Activated CD4-positive, CD25-positive, alpha-beta regulatory T cell treated with anti-CD3 and anti-CD28 coated beads, Interleukin-2, amount 50 U/mL, for 24 hours (primary cell): ENCODE data around the gene OPN3.
A peak's percentile ranks its signal among the peaks of the same experiment; 100 is the strongest.

Experiments used
- ATAC-seq, 2 donors: fragments of 150-1000 bp; cut with Tn5 transposase; one replicate each; pipeline ENCODE4 v1.10.0; 2021; ENCODE audit warnings: mild to moderate bottlenecking in 1 of 2, moderate library complexity in 1 of 2

Gene OPN3

GRCh38 chr1:241586905-241587512 is 53.2 kb downstream of the OPN3 start:
- no peak for ATAC-seq

- ATAC-seq: no peak
Measured at GRCh38 chr1:241582921-241583321, 57.2 kb downstream of the OPN3 start.

DNA sequence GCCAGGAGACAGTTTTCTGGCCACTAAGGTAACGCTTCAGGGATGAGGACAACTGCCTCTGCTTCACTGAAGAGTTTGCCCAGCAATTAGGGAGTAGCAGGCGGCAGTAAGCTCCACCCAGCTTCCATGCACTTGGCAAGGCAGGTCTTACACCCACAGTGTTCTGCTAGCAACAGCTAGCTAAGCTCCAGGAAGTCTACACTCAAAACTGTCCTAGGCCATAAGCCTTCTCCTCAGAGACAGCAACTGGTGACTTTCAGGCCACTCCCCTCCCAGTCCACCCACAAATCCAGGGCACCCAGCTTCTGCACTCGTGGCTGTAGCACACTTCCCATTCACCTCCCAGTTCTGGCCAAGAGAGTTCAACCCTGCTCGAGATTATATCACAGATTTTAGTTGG is 60.7 kb downstream of the OPN3 start:
- ATAC-seq: no peak

- ATAC-seq: no peak
Measured at GRCh38 chr1:241574154-241574553, 66.0 kb downstream of the OPN3 start.

- no peak for ATAC-seq
Measured at GRCh38 chr1:241569848-241570247, 70.3 kb downstream of the OPN3 start.

GRCh38 chr1:241560849-241561187 is 79.4 kb downstream of the OPN3 start:
- ATAC-seq: no peak

- ATAC-seq: no peak
Measured at GRCh38 chr1:241560146-241560848, 79.9 kb downstream of the OPN3 start.

DNA sequence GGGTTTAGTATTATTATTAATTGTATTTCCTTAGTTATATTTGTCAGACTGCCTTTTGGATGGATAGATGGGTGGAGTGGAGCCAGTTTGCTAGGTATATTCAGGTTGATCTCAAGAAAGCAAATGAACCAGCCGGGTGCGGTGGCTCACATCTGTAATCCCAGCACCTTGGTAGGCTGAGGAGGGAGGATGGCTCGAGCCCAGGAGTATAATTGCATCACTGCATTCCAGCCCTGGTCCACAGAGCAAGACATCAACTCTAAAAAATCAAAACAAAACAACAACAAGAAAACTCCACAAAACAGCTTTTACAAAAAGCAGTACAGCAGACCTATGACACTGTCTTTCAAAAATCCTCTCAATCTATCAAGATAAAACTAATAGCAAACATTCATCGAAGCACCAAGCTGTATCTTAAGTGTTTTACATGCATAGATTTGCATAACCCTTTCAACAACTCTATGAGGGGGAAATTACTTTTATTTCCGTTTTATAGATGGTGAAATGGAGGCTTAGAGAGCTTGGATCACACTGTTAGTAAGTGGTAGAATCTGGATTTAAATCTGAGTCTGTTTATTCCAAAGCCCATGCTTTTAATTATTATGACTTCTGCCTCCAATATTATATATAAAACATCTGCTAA is 82.5 kb downstream of the OPN3 start:
- ATAC-seq: no peak

GRCh38 chr1:241557031-241557430 is 83.1 kb downstream of the OPN3 start:
- no peak for ATAC-seq

DNA sequence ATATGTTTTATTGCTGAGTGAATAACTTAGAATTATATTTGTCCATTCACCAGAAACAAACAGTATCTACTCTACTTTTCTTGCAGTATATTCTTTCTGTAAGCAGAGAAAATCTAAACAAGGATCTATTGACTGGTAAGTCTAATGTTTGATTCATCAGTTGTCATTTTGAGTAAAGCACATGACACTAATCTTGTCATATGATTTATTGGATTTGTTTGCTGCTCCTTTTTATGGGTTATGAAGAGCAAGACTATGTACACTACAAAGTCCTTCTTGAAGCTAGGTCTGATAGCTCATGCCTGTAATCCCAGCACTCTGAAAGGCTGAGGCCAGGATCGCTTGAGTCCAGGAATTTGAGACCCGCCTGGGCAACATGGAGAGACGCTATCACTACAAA is 84.6 kb downstream of the OPN3 start:
- no peak for ATAC-seq

- no peak for ATAC-seq
Measured at GRCh38 chr1:241553886-241554592, 86.1 kb downstream of the OPN3 start.

DNA sequence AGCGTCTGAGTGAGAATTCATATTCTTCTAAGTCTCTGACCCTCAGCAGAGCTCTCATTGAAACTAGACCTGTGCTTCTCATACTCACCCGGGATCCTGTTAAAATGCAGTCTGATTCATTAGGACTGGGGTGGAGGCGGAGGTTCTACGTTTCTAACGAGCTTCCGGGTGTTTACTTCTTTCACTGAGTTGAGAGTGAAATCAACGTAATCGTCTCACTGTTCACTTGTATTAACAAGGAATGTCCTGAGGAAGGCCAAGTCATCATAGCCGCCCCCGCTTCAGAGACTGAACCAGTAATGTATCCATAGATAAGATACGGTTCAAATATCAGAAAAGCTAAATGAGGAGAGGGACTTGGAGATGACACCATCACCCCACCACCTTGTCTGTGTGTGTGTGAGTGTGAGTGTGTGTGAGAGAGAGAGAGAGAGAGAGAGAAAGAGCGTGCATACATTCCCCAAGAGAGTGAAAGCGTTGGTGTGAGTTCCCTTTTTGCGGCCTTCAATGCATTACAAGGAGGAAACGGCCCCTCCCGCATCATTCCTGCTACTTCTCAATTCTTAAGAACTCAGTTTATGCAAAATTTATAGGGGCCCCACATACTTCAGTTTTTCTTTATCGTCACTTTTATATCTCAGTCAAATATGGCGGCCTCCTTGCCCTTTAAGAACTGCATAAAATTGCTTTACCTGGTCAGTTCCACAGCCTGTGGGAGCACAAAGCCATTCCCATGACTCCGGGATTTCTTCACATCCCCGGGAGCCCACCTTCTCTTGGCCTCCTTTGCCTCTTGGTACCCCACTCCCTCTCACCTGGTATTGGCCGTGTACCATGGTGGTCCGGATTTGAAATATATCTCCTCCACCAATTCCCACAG is 88.2 kb downstream of the OPN3 start:
- peak; percentile 91 to 92 for ATAC-seq

DNA sequence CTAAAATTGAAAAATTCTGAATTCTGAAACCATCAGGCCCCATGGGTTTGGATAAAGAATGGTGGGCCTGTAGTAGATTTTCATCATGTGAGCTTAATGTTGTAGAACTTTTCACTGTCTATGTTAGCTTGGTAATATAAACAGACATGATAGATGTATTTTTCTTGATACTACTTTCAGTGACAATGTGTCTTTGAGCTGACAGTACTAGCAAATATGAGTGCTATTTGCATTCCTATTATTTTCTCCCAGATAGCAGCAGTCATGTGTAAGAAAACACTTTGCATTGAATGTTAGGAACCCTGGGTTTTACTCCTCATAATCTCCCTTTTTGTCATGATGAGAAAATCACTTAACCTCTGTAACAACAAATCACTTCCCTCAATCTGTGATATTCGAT is 89.9 kb downstream of the OPN3 start:
- no peak for ATAC-seq

GRCh38 chr1:241548008-241548407 is 92.2 kb downstream of the OPN3 start:
- ATAC-seq: no peak
